A549 (cell line): Measurements from ENCODE around the gene VIPAS39. TPM values are rescaled to one million over a fixed set of nuclear protein-coding genes. Genes with fewer than 3 reads are reported as not detected.

Experiments
- ATAC-seq, 2 experiments: fragments of 200-7000 bp in 1 of 2; fragments of >200 bp in 1 of 2; cut with Nextera tagmentation in 1 of 2; cut with Tn5 transposase in 1 of 2; 3 replicates each; pipeline versions ENCODE4 v1.8.0 to v1.9.1; 2018 to 2020; ENCODE audit warnings: mild to moderate bottlenecking in 1 of 2, moderate library complexity in 1 of 2
- CTCF ChIA-PET: fragments of 300-600 bp; sonication (Branson Sonifier 250); formaldehyde crosslinking; extraction: SDS; loops from one replicate; lab custom pipeline; 2021; ENCODE audit warnings: antibody characterized with exemption, inconsistent platforms; lab: Yijun Ruan, JAX
- POLR2A ChIA-PET: fragments of 350-600 bp; formaldehyde crosslinking; extraction: SDS; loops from one replicate; lab custom pipeline; 2021; ENCODE audit warnings: antibody characterized with exemption, inconsistent platforms; lab: Yijun Ruan, JAX
- DNase-seq, 2 experiments: peaks; one replicate each; pipeline versions ENCODE4 v3.0.0 to v3.0.0-alpha.2; 2011 to 2016; ENCODE audit warnings: low read depth in 1 of 2, low spot score in 1 of 2
- FAIRE-seq: peaks from 2 replicates; lab custom pipeline; 2011; peaks lifted over from hg19 to GRCh38; lab: Jason Lieb, UNC
- H3K27ac ChIP-seq, 2 experiments: fragments of >200 bp; sonication (Bioruptor Twin); formaldehyde crosslinking; 3 replicates each; pipeline ENCODE4 v1.5.1; 2016 to 2017
- H3K4me1 ChIP-seq: fragments of >200 bp; sonication (Bioruptor Twin); formaldehyde crosslinking; 3 replicates; pipeline ENCODE4 v1.6.1; 2016
- H3K4me2 ChIP-seq: fragments of >200 bp; sonication (Bioruptor Twin); formaldehyde crosslinking; 3 replicates; pipeline ENCODE4 v1.6.1; 2016
- H3K4me3 ChIP-seq: fragments of >200 bp; sonication (Bioruptor Twin); formaldehyde crosslinking; 3 replicates; pipeline ENCODE4 v1.5.1; 2016
- H3K9me3 ChIP-seq: fragments of >200 bp; sonication (Bioruptor Twin); formaldehyde crosslinking; 3 replicates; pipeline ENCODE4 v1.6.1; 2016
- CBX2 ChIP-seq: fragments of 200-600 bp; sonication (generic); IDR thresholded peaks from 2 replicates; pipeline ENCODE4 v1.6.1; 2016; ENCODE audit warnings: low read depth, mild to moderate bottlenecking, borderline replicate concordance
- CEBPB ChIP-seq, 2 experiments: fragments of >200 bp in 1 of 2; sonication (Bioruptor Twin) in 1 of 2; formaldehyde crosslinking in 1 of 2; IDR thresholded peaks; 2 replicates each; pipeline ENCODE4 v1.6.1; 2012 to 2016
- ESRRA ChIP-seq: fragments of 150-350 bp; IDR thresholded peaks from 2 replicates; pipeline ENCODE4 v1.6.1; 2014; ENCODE audit warnings: mild to moderate bottlenecking, low read length, borderline replicate concordance
- FOSB ChIP-seq: fragments of 250-450 bp; sonication (Bioruptor Pico); IDR thresholded peaks from 2 replicates; pipeline ENCODE4 v1.5.0; 2020; ENCODE audit warnings: mild to moderate bottlenecking, moderate library complexity
- HDAC2 ChIP-seq: fragments of 200-600 bp; sonication (generic); IDR thresholded peaks from 2 replicates; pipeline ENCODE4 v1.6.1; 2016
- HEYL ChIP-seq: fragments of 250-450 bp; sonication (Bioruptor Pico); IDR thresholded peaks from 2 replicates; pipeline ENCODE4 v1.8.0; 2021; ENCODE audit warnings: mild to moderate bottlenecking, moderate library complexity
- HMGXB4 ChIP-seq: fragments of 250-450 bp; sonication (Bioruptor Pico); IDR thresholded peaks from 2 replicates; pipeline ENCODE4 v1.5.0; 2021; ENCODE audit warnings: mild to moderate bottlenecking, moderate library complexity, borderline replicate concordance
- HOXA7 ChIP-seq: fragments of 250-450 bp; sonication (Bioruptor Pico); IDR thresholded peaks from 2 replicates; pipeline ENCODE4 v1.5.0; 2020; ENCODE audit warnings: mild to moderate bottlenecking, moderate library complexity
- HOXB5 ChIP-seq: fragments of 250-450 bp; sonication (Bioruptor Pico); IDR thresholded peaks from 2 replicates; pipeline ENCODE4 v1.5.0; 2020; ENCODE audit warnings: mild to moderate bottlenecking, moderate library complexity
- KDM5A ChIP-seq: fragments of 200-600 bp; sonication (generic); IDR thresholded peaks from 2 replicates; pipeline ENCODE4 v1.6.1; 2016; ENCODE audit warnings: antibody characterized with exemption, mild to moderate bottlenecking
- MAZ ChIP-seq: fragments of 150-350 bp; IDR thresholded peaks from 2 replicates; pipeline ENCODE4 v1.6.1; 2014; ENCODE audit warnings: antibody characterized with exemption, low read depth, low read length, borderline replicate concordance
- NFE2L2 ChIP-seq: fragments of 150-350 bp; conservative IDR thresholded peaks from 2 replicates; pipeline ENCODE4 v1.6.1; 2014; ENCODE audit warnings: low read length
- NR3C1 ChIP-seq: fragments of >200 bp; sonication (Bioruptor Twin); formaldehyde crosslinking; IDR thresholded peaks from 3 replicates; pipeline ENCODE4 v1.6.1; 2017
- PHF8 ChIP-seq: fragments of 200-600 bp; sonication (generic); IDR thresholded peaks from 2 replicates; pipeline ENCODE4 v1.6.1; 2016; ENCODE audit warnings: low read depth, mild to moderate bottlenecking, antibody characterized with exemption, moderate library complexity, borderline replicate concordance
- POLR2AphosphoS2 ChIP-seq: conservative IDR thresholded peaks from 2 replicates; pipeline ENCODE4 v1.6.1; 2012; ENCODE audit warnings: low read length, improper control_type of control experiment, inconsistent platforms
- RAD21 ChIP-seq, 2 experiments: fragments of >200 bp in 1 of 2; sonication (Bioruptor Twin) in 1 of 2; formaldehyde crosslinking in 1 of 2; IDR thresholded peaks in 1 of 2; conservative IDR thresholded peaks in 1 of 2; 2 replicates in 1 of 2; 3 replicates in 1 of 2; pipeline ENCODE4 v1.6.1; 2012 to 2018; ENCODE audit warnings: inconsistent platforms in 1 of 2
- RNF2 ChIP-seq: fragments of 200-600 bp; sonication (generic); IDR thresholded peaks from 2 replicates; pipeline ENCODE4 v1.6.1; 2016; ENCODE audit warnings: low read depth, mild to moderate bottlenecking, antibody characterized with exemption, moderate library complexity, borderline replicate concordance
- SREBF2 ChIP-seq: fragments of 450-650 bp; IDR thresholded peaks from 2 replicates; pipeline ENCODE4 v1.6.1; 2014; ENCODE audit warnings: mild to moderate bottlenecking, moderate library complexity
- TFCP2L1 ChIP-seq: fragments of 250-450 bp; sonication (Bioruptor Pico); IDR thresholded peaks from 2 replicates; pipeline ENCODE4 v1.5.0; 2021; ENCODE audit warnings: mild to moderate bottlenecking
- ZFP36 ChIP-seq: fragments of 450-650 bp; IDR thresholded peaks from 2 replicates; pipeline ENCODE4 v1.6.1; 2014; ENCODE audit warnings: borderline replicate concordance; ENCODE audit not compliant: partially characterized antibody
- ZNF302 ChIP-seq: fragments of 250-450 bp; sonication (Bioruptor Pico); IDR thresholded peaks from 2 replicates; pipeline ENCODE4 v1.9.0; 2021; ENCODE audit warnings: inconsistent platforms, mild to moderate bottlenecking, moderate library complexity
- ZSCAN20 ChIP-seq: fragments of 250-450 bp; sonication (Bioruptor Pico); IDR thresholded peaks from 2 replicates; pipeline ENCODE4 v1.8.0; 2022; ENCODE audit warnings: mild to moderate bottlenecking, moderate library complexity
- WGBS: methylation state at CpG from one replicate; pipeline ENCODE4 v1.1.6; 2017; ENCODE audit errors: missing lambda C conversion rate; 5-methylcytosine and 5-hydroxymethylcytosine counted together
- polyA plus RNA-seq, 4 experiments: library from polyadenylated mRNA; depleted of rRNA in 3 of 4; stranded (reverse); fragments of >200 nt; fragmentation: RNase III in 1 of 4; extraction: RNeasy Plus Mini Kit Qiagen cat#74134 plus additional on column Dnase treatment in 1 of 4; gene quantifications; 2 replicates in 3 of 4; 3 replicates in 1 of 4; pipeline ENCODE4 v1.2.3, GENCODE V29; 2011 to 2017
- TF ChIP-seq, protein P1 (sequence below): fragments of 250-450 bp; sonication (Bioruptor Pico); IDR thresholded peaks from 2 replicates; pipeline ENCODE4 v1.5.0; 2020; ENCODE audit warnings: low read depth, mild to moderate bottlenecking, moderate library complexity
- TF ChIP-seq, protein P2 (sequence below): fragments of >200 bp; sonication (Bioruptor Twin); formaldehyde crosslinking; IDR thresholded peaks from 3 replicates; pipeline ENCODE4 v1.6.1; 2016
- TF ChIP-seq, protein P3 (sequence below): IDR thresholded peaks from 2 replicates; pipeline ENCODE4 v1.6.1; 2012

Gene VIPAS39
- polyA plus RNA-seq, 2 of the 4 experiments (the other 2 are of a cell fraction) = 14.9 to 35.8 TPM

GRCh38 chr14:77485901-77486678 lies 28.7 kb upstream of the VIPAS39 start:
- Histone ChIP-seq H3K4me3 (no peak overlapping the region), H3K4me1 (peaks cover 4% of the 10 kb centered on the region; the same call in 1 of the 3 replicates), H3K4me2 (no peak overlapping the region), H3K9me3 (no peaks in the 10 kb centered on the region), H3K27ac (no peak overlapping the region)
- peak; percentile 39 to 43 for DNase-seq
- peak; percentile 80 to 85 for ATAC-seq
- no peak for FAIRE-seq
- TF ChIP-seq ZFP36 (peak; percentile 27), HMGXB4 (CRISPR knock-in tag) (no peak)
- ChIA-PET POLR2A (no interaction called here), CTCF (interaction anchor here (0.9 to 1.4 kb wide), 3 partner anchors 26 to 79 kb away, joined by 3 to 5 read pairs (median 3); no protein-coding TSS in a partner anchor)
- 71% methylated on average over 7 of the region's 7 CpGs for WGBS

DNA sequence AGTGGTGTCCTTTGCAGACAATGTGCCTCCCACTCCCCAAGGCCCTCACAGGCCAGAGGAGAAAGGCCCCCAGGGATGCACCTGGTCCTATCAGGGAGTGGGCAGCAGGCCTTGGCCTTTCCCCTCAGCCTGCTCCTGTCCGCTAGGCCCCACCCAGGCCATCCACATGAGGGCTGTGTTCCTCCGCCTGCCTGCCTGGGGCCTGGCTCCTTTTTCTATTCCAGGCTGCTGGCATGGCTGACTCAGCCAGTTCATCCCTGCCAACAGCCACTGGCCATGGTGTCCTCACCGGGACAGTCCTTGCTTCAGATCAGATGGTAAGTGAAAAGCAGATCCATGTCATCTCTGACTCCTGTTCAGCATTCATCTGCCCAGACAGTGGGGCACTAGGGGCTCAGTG lies 27.9 kb upstream of the VIPAS39 start:
- H3K9me3 ChIP-seq = no peaks in the 10 kb centered on the region
- no peak overlapping the region for H3K27ac ChIP-seq
- no peak for DNase-seq
- TF ChIP-seq, protein P1, sequence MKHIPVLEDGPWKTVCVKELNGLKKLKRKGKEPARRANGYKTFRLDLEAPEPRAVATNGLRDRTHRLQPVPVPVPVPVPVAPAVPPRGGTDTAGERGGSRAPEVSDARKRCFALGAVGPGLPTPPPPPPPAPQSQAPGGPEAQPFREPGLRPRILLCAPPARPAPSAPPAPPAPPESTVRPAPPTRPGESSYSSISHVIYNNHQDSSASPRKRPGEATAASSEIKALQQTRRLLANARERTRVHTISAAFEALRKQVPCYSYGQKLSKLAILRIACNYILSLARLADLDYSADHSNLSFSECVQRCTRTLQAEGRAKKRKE (CRISPR knock-in tag) = no peak
- TF ChIP-seq FOSB (no peak), HEYL (no peak), MAZ (no peak), NFE2L2 (no peak), POLR2AphosphoS2 (no peak), SREBF2 (no peak), HOXA7 (CRISPR knock-in tag) (no peak), ESRRA (no peak), KDM5A (no peak), ZSCAN20 (CRISPR knock-in tag) (no peak)
- ATAC-seq = peak in 1 of 2 experiments; percentile 19; a peak in 2 of 6 replicates
- ChIA-PET CTCF (interaction anchor here (2.0 kb wide), 1 partner anchor 26 kb away, joined by 5 read pairs; no protein-coding TSS in a partner anchor), POLR2A (no interaction called here)
- WGBS = 78% methylated on average over 3 of the region's 3 CpGs
- H3K4me3 ChIP-seq = no peak overlapping the region
- H3K4me2 ChIP-seq = no peak overlapping the region
- no peak for FAIRE-seq
- peaks cover 4% of the 10 kb centered on the region; the same call in 1 of the 3 replicates for H3K4me1 ChIP-seq

DNA sequence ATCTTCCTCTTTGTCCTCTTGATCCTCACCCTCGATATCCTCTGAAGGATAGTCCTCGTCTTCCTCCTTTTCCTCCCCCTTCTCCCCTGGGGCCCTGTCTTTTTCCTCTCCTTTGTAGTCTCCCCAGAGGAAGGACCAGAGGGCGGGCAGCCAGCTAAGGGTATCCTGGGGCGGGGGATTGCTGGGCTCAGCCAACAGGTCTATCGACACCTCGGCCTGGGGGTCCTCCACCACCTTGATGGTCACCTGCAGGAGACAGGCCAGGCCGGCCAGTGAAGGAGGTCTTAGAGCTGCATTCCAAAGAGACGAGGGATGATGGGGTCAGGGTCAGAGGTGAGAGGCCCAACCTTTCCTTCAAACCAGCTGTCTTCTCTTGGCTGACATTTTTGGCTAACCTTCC lies 25.0 kb upstream of the VIPAS39 start:
- TF ChIP-seq HEYL = no peak
- TF ChIP-seq, protein P2, sequence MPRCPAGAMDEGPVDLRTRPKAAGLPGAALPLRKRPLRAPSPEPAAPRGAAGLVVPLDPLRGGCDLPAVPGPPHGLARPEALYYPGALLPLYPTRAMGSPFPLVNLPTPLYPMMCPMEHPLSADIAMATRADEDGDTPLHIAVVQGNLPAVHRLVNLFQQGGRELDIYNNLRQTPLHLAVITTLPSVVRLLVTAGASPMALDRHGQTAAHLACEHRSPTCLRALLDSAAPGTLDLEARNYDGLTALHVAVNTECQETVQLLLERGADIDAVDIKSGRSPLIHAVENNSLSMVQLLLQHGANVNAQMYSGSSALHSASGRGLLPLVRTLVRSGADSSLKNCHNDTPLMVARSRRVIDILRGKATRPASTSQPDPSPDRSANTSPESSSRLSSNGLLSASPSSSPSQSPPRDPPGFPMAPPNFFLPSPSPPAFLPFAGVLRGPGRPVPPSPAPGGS = no peak
- no peak for TF ChIP-seq ZNF302 (CRISPR knock-in tag)
- no peak for TF ChIP-seq HMGXB4 (CRISPR knock-in tag)
- TF ChIP-seq SREBF2 = no peak
- TF ChIP-seq, protein P3, sequence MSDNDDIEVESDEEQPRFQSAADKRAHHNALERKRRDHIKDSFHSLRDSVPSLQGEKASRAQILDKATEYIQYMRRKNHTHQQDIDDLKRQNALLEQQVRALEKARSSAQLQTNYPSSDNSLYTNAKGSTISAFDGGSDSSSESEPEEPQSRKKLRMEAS = no peak
- TF ChIP-seq ZFP36 = no peak
- TF ChIP-seq HOXB5 (CRISPR knock-in tag) = no peak
- TF ChIP-seq PHF8 = no peak
- no peak for TF ChIP-seq CEBPB (IDR thresholded peaks at IDR 0.05)
- TF ChIP-seq NR3C1 = no peak
- no peak for TF ChIP-seq HDAC2
- TF ChIP-seq RNF2 = no peak
- TF ChIP-seq CBX2 = no peak
- TF ChIP-seq NFE2L2 = no peak
- TF ChIP-seq TFCP2L1 = no peak
- no peak for TF ChIP-seq ZSCAN20 (CRISPR knock-in tag)
- no peak for TF ChIP-seq RAD21 (conservative IDR thresholded peaks at IDR 0.05 in 1 of 2, IDR thresholded peaks at IDR 0.05 in 1 of 2)
- ATAC-seq (no peak), FAIRE-seq (no peak), DNase-seq (no peak)
- Histone ChIP-seq H3K27ac (no peak overlapping the region), H3K4me1 (peaks cover 4% of the 10 kb centered on the region; the same call in 1 of the 3 replicates), H3K4me2 (no peak overlapping the region), H3K9me3 (no peaks in the 10 kb centered on the region), H3K4me3 (no peak overlapping the region)
- 82% methylated on average over 6 of the region's 8 CpGs for WGBS
- ChIA-PET CTCF (interaction anchor here (0.9 to 3.2 kb wide), 5 partner anchors 20 to 340 kb away, joined by 3 to 12 read pairs (median 5); no protein-coding TSS in a partner anchor), POLR2A (no interaction called here)
